B cell (primary cell): ENCODE measurements around the gene CSNK2B. TPM values are rescaled to one million over a fixed set of nuclear protein-coding genes. Genes with fewer than 3 reads are reported as not detected.

ENCODE experiments used
- ATAC-seq: fragments of 200-7000 bp; cut with Tn5 transposase; one replicate; pipeline ENCODE4 v1.10.0; 2021; ENCODE audit warnings: low read depth, mild to moderate bottlenecking, moderate number of reproducible peaks, moderate library complexity
- CTCF ChIA-PET: fragments of 350-600 bp; sonication (Branson Sonifier 250); formaldehyde crosslinking; loops from one replicate; lab custom pipeline; 2021; ENCODE audit warnings: antibody characterized with exemption, inconsistent platforms; lab: Charles Lee
- POLR2A ChIA-PET: fragments of 350-600 bp; sonication (Branson Sonifier 250); formaldehyde crosslinking; loops from one replicate; lab custom pipeline; 2021; ENCODE audit warnings: antibody characterized with exemption; lab: Charles Lee
- DNase-seq: peaks from one replicate; pipeline ENCODE4 v3.0.0; 2013
- H2AFZ ChIP-seq: 2 replicates; pipeline ENCODE4 v1.6.1; 2012; ENCODE audit warnings: mild to moderate bottlenecking, low read depth, low read length; ENCODE audit not compliant: insufficient read depth, poor library complexity, severe bottlenecking
- H3K27ac ChIP-seq, 2 donors: 1 replicate in 1 of 2; 2 replicates in 1 of 2; pipeline ENCODE4 v1.5.1; 2012 to 2013; ENCODE audit warnings: low read length in 2 of 2, mild to moderate bottlenecking in 2 of 2, moderate library complexity in 1 of 2
- H3K27me3 ChIP-seq, 4 experiments: fragments of 200-600 bp in 1 of 4; sonication (generic) in 1 of 4; replicated peaks in 1 of 4; 1 replicate in 2 of 4; 2 replicates in 2 of 4; pipeline versions ENCODE4 v1.6.1 to v1.7.0; 2013 to 2016; ENCODE audit warnings: low read length in 3 of 4, mild to moderate bottlenecking in 2 of 4, mixed read lengths in 1 of 4, moderate library complexity in 1 of 4; ENCODE audit not compliant: insufficient read depth in 4 of 4, control insufficient read depth in 3 of 4; ENCODE audit errors: control extremely low read depth in 1 of 4
- H3K36me3 ChIP-seq, 2 experiments: replicated peaks in 1 of 2; 1 replicate in 1 of 2; 2 replicates in 1 of 2; pipeline versions ENCODE4 v1.6.1 to v1.7.1; 2013; ENCODE audit warnings: low read length in 1 of 2; ENCODE audit not compliant: insufficient read depth in 2 of 2, control insufficient read depth in 1 of 2; ENCODE audit errors: control extremely low read depth in 1 of 2, extremely low read depth in 1 of 2
- H3K4me1 ChIP-seq, 2 donors: fragments of 200-600 bp in 1 of 2; sonication (generic) in 1 of 2; 1 replicate in 1 of 2; 2 replicates in 1 of 2; pipeline versions ENCODE4 v1.5.1 to v1.6.1; 2013 to 2017; ENCODE audit warnings: low read length in 2 of 2; ENCODE audit not compliant: control insufficient read depth in 2 of 2, insufficient read depth in 2 of 2
- H3K4me2 ChIP-seq: replicated peaks from 2 replicates; pipeline ENCODE3; 2012; ENCODE audit warnings: mild to moderate bottlenecking, low read depth, low read length; ENCODE audit not compliant: poor library complexity, severe bottlenecking
- H3K4me3 ChIP-seq, 5 experiments: fragments of 200-600 bp in 1 of 5; sonication (generic) in 1 of 5; 1 replicate in 3 of 5; 2 replicates in 2 of 5; pipeline versions ENCODE4 v1.5.1 to v1.7.0; 2011 to 2016; ENCODE audit warnings: low read length in 4 of 5, mild to moderate bottlenecking in 4 of 5, low read depth in 2 of 5, control low read depth in 1 of 5, moderate library complexity in 1 of 5; ENCODE audit not compliant: insufficient read depth in 1 of 5; ENCODE audit errors: control extremely low read depth in 1 of 5, extremely low read depth in 1 of 5
- H3K79me2 ChIP-seq: fragments of 200-600 bp; sonication (generic); one replicate; pipeline ENCODE4 v1.6.0; 2016; ENCODE audit warnings: low read length; ENCODE audit not compliant: control insufficient read depth, insufficient read depth
- H3K9ac ChIP-seq: fragments of 200-600 bp; sonication (generic); 2 replicates; pipeline ENCODE4 v1.6.1; 2017; ENCODE audit warnings: mild to moderate bottlenecking, low read length, moderate library complexity
- H3K9me3 ChIP-seq, 3 donors: one replicate each; pipeline versions ENCODE4 v1.6.1 to v1.7.1; 2013; ENCODE audit warnings: low read length in 2 of 3; ENCODE audit not compliant: control insufficient read depth in 2 of 3, insufficient read depth in 1 of 3; ENCODE audit errors: control extremely low read depth in 1 of 3
- H4K20me1 ChIP-seq: 2 replicates; pipeline ENCODE4 v1.6.0; 2012; ENCODE audit warnings: mild to moderate bottlenecking, low read length; ENCODE audit not compliant: insufficient read depth, control insufficient read depth, poor library complexity, severe bottlenecking
- H3K27ac Mint-ChIP-seq: one replicate; pipeline ENCODE4 v1.8.0; 2021; ENCODE audit warnings: mixed read lengths
- H3K27me3 Mint-ChIP-seq: one replicate; pipeline ENCODE4 v1.8.0; 2021; ENCODE audit warnings: mixed read lengths
- H3K4me1 Mint-ChIP-seq: one replicate; pipeline ENCODE4 v1.8.0; 2021; ENCODE audit warnings: mixed read lengths
- H3K4me3 Mint-ChIP-seq: one replicate; pipeline ENCODE4 v1.8.0; 2021; ENCODE audit warnings: mixed read lengths
- H3K9me3 Mint-ChIP-seq: one replicate; pipeline ENCODE4 v1.8.0; 2022; ENCODE audit warnings: mixed read lengths; ENCODE audit not compliant: insufficient read depth
- CTCF ChIP-seq: fragments of 200-600 bp; IDR thresholded peaks from one replicate; pipeline ENCODE4 v1.8.0; 2022; ENCODE audit warnings: antibody characterized with exemption, mild to moderate bottlenecking
- EZH2 ChIP-seq: IDR thresholded peaks from 2 replicates; pipeline ENCODE4 v1.6.1; 2012; ENCODE audit warnings: borderline replicate concordance, low read depth, mild to moderate bottlenecking, moderate library complexity, low read length; ENCODE audit not compliant: insufficient read depth, poor library complexity, severe bottlenecking
- WGBS: methylation state at CpG from one replicate; pipeline ENCODE4 v1.1.5; 2013; ENCODE audit warnings: missing lambda C conversion rate; ENCODE audit not compliant: insufficient coverage; 5-methylcytosine and 5-hydroxymethylcytosine counted together
- intact Hi-C: fragments of 100-400 bp; cut with micrococcal nuclease; formaldehyde crosslinking; loops from one replicate; pipeline ENCODE4 v1.10.0; 2022
- polyA plus RNA-seq: library from polyadenylated mRNA; depleted of rRNA; stranded (reverse); fragments of >200 nt; gene quantifications from 2 replicates; pipeline ENCODE4 v1.2.3, GENCODE V29; 2012
- total RNA-seq, 2 donors: library from RNA; stranded (reverse); fragments of 120-200 nt in 1 of 2; gene quantifications; 1 replicate in 1 of 2; 2 replicates in 1 of 2; pipeline versions ENCODE4 v1.2.3 to v1.2.4, GENCODE V29; 2013 to 2022

Gene CSNK2B
- total and polyA plus RNA-seq, 2 donors (not counting 1 experiment from before 2014, with no cell fraction given), result 142 to 146 TPM

- DNase-seq (no peak), ATAC-seq (no peak)
- Histone ChIP-seq H3K79me2 (peaks cover 87% of the 10 kb centered on the region), H3K4me3 (peak overlapping the region in 1 of 5 experiments; percentile 98), H3K36me3 (peaks cover 8 to 46% of the 10 kb centered on the region in 2 experiments), H3K27ac (peak overlapping the region in 1 of 2 donors; percentile 98), H3K9ac (peak overlapping the region; percentile 89), H3K4me2 (peak overlapping the region; percentile 90), H3K27me3 (no peaks in the 10 kb centered on the region), H3K9me3 (no peaks in the 10 kb centered on the region), H3K4me1 (peaks cover 42 to 64% of the 10 kb centered on the region in 2 donors), H4K20me1 (peaks cover 19% of the 10 kb centered on the region), H2AFZ (no peak overlapping the region)
- 90% methylated on average over 5 of the region's 9 CpGs for WGBS
- Mint-ChIP-seq H3K4me3 (peak overlapping the region; percentile 96), H3K27me3 (no peaks in the 10 kb centered on the region), H3K4me1 (peaks cover 71% of the 10 kb centered on the region), H3K9me3 (no peaks in the 10 kb centered on the region), H3K27ac (peak overlapping the region; percentile 100)
- intact Hi-C loops, result no loop called here
- TF ChIP-seq EZH2, result no peak
- no peak for TF ChIP-seq CTCF
- ChIA-PET CTCF (interaction anchor here (1.0 to 1.9 kb wide), 2 partner anchors 10 to 112 kb away, joined by 3 to 9 read pairs; partner anchors contain the start of gene BAG6), POLR2A (interaction anchor here (0.7 to 5.9 kb wide), 3 partner anchors 11 to 755 kb away, joined by 3 to 57 read pairs (median 9); partner anchors contain the start of genes BAG6 and GTF2H4)
Measured at GRCh38 chr6:31663126-31663960, 2.5 kb upstream of the CSNK2B start.
